NCI-H2171 (cell line): ENCODE data around the gene MB21D2.

Experiments
- DNase-seq: peaks from one replicate; lab custom pipeline; 2025; lab: John Stamatoyannopoulos, UW

The MB21D2 gene

DNA sequence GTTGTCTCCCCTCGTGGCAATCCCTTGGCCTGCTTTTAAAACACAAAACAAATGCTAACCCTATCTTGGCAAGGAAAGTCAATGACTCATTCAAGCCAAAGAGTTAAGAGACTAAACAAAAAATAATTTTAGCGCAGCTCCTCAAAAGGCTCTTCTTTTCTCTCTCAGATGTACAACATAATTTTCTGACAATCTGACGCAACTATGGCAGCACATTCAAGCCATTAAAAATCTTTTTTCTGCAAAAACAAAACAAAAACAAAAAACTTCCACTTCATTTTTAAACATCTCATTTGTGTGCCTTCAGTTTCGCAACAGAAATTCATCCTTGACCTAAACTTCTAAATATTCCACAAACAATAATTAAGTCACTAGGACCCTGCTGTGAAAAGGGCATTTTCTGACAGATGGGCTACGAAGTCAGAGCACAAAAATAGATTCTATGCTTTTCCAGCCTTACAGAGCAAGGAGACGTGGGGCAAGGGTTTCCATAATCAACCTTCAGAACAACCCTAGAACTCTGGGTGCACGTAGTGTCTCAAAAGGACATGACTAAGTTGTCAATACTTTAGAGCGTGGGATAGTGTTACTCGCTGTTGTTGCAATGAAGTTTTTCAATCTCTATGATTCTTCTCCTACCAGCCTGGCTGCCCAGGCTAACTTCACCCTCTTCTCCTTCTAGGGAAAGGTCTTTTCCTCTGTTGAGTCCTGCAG lies 84.3 kb downstream of the MB21D2 start:
- DNase-seq, result no peak

DNA sequence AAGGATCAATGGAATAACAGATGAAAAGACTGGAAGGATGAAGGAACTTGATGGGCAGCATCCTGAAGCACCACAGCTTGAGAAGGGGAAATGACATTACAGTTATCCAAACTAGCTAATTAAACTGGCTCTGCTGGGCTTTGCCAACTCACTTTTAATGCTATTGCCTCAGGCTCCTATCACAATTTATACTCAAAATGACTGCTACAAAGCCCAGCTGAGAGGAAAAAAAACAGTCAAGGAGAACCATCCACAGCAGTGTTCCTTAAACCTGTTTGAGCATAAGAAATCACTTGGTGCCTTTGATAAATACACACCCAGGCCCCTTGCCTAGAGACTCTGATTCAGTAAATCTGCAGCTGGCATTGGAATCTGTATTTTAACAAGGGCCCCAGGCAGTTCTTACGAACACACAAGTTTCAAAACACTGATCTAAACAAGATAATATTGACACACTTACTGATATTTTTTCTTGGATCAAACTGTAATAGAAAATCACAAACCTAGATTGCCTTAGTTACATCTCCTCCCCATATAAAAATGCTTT lies 85.8 kb downstream of the MB21D2 start:
- no peak for DNase-seq

GRCh38 chr3:192831111-192831644 lies 86.5 kb downstream of the MB21D2 start:
- no peak for DNase-seq

DNA sequence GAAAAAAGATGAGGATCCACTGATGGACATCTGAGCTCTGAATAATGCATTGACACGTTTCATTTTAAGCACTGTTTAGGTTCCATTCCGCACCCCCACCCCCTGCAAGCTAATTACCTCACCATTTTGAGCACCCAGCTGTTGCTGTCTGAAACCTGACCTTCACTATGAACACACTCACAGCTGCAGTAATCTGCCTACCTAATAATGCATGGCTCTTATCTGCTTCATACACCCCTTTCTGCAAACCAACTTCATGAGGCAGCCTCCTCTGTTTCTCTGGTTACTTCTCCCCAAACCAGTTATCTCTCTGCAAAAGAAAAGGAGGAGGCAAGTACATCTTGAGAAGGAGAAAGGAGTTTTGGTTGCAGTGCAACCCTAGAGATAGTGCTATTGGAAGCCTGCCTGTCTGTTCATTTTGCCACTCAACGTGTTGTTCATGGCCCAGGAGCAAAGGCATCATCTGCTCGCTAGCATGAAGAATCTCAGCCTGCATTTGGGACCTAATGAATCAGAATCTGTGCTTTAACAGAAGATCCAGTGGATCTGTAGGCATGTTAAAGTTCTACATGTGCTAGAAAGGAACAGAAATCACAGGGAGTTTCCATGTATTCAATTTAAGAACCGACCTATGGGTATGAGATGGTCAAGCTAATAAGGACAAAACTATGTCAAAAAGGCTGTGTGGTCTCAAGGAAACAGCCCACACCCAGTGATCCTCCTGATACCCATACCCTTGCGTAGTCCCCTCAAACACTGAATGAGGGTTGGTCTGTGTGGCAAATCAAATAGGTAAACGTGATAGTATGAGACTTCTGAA lies 87.2 kb downstream of the MB21D2 start:
- peak; percentile 69 for DNase-seq

GRCh38 chr3:192827863-192828594 lies 89.6 kb downstream of the MB21D2 start:
- DNase-seq, result no peak

DNA sequence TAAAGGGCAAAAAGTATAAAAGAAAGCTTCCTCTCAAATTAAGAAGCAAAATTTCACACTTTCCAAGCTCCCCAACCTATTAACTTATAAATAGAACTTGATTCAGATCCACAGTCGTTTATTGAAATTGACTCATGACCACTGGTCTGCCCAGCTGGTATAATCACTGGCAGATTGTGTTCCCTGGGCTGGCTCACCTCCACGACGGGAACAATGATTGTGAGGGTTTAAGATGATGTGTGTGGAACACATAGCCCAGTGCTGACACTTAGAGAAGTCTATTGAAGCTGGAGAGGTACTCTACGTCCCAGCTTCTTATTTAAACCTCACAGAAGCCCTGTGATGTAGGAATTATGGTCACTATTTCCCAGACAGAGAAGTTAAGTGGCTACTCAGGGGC lies 90.4 kb downstream of the MB21D2 start:
- DNase-seq, result no peak

DNA sequence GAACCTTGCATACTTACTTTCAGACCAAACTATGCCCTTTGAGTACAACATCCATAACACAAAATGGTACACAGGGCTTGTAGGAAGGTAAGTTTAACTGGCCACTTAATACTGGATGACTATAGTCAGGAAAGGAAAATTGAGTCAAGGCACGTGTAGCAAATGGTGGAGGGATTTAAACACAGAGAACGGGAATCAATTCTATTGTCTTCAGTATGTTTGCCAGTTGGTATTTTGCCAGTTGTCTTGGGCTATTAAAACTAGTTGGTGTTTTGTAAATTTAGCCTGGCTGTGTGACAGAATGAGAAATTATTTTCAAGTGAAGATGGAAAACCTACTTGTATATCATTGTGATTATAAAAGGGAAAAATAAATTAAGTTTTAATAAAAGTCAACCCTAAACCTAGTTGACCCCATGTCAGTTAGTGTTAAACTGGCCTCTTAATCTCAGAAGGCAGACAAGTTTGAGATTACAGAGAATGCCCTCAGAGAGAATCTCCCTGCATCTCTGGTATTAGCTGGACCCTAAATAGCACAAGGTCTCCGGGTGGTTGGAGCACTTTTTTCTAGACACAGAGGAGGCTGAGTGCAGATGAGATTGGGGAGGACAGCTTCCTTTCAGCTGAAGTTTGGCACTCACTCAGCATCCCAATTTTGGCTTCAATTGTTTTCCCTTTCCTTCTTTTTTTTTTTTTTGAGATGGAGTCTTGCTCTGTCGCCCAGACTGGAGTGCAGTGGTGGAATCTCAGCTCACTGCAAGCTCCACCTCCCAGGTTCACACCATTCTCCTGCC lies 91.2 kb downstream of the MB21D2 start:
- DNase-seq, result no peak

GRCh38 chr3:192825657-192826200 lies 91.9 kb downstream of the MB21D2 start:
- peak; percentile 78 for DNase-seq

DNA sequence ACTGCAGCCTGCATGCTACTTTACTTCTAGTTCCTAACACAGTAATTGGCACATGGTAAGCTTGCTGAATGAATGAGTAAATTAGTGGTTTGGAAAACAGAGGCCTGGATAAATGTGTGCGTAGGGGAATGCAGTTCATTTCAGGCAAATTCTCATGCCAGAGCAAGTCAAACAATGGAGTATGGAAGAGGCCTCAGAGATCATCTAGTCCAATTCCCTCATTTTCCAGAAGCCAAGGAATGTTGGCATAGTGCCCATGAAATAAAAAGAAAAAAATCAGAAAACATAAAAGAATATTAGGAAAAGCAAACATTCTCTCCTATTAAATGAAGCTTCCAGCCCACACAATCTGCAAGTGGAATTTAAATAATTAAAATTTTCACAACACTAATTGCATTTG lies 92.4 kb downstream of the MB21D2 start:
- no peak for DNase-seq

- DNase-seq, result no peak
Observed at GRCh38 chr3:192824313-192824712, 93.3 kb downstream of the MB21D2 start.

DNA sequence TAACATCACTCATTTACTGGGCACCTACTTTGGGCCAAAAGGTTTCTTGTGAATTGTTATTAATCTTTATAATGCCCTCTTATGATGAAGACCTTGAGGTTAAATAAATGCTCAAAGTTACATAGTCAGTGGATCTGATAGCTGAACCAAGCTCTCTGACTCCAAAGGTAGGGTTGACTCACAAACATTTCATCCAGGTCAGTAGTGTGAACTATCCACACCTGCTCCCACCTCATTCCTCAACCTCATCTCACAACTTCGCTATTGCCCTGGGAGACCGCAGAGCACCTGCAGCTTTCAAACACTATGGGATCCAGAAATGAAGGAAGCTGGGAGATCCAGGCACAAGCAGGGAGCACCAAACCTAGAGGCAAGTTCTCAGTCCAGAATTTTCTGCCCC lies 96.5 kb downstream of the MB21D2 start:
- no peak for DNase-seq

- DNase-seq, result no peak
Observed at GRCh38 chr3:192820161-192820560, 97.5 kb downstream of the MB21D2 start.

GRCh38 chr3:192819001-192819569 lies 98.6 kb downstream of the MB21D2 start:
- no peak for DNase-seq

- no peak for DNase-seq
Observed at GRCh38 chr3:192818126-192818525, 99.5 kb downstream of the MB21D2 start.

GRCh38 chr3:192817506-192817905 lies 100.2 kb downstream of the MB21D2 start:
- no peak for DNase-seq

DNA sequence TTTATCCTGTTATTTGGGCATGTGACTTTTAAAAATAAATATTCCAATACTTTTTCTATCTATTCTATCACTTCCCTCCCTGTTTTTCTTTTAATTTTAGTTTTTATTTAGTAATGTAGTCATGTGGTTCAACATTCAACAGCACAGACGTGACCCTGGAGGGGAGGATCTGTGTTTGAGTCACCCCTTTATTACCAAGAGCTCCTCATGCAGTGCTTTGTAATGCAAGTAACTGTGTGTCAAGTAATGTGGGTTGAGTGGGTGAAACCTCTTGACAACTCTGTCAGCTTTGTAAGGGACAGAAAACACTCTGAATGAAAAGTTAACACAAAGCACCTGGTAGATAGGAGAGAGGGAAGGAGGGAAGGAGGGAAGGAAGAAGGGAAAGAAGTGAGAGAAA lies 100.6 kb downstream of the MB21D2 start:
- DNase-seq, result no peak

- peak; percentile 33 for DNase-seq
Observed at GRCh38 chr3:192816351-192816750, 101.3 kb downstream of the MB21D2 start.

- DNase-seq, result peak; percentile 26
Observed at GRCh38 chr3:192812743-192813383, 104.8 kb downstream of the MB21D2 start.

GRCh38 chr3:192805711-192806110 lies 111.9 kb downstream of the MB21D2 start:
- DNase-seq, result no peak

DNA sequence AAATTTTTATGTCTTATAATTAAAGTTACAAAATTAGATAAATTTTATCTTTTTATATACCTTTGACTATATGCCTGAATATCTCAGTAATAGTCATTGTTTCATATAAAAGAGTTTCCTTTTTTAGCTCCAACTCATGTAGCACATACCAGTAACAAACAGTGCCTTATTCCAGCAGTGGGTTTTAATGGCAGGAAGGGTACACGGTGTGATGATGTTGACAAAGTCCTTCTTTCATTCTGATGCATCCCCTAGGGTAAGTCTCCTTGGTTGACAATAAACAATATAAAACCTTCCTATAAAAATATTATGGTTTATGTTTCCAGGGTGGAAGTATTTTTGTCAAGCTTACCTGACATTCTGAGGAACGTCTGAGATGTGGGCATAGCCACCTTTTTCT lies 113.2 kb downstream of the MB21D2 start:
- DNase-seq, result no peak
